IPS-NIHi11 (cell line): ENCODE measurements around the gene SVBP.

Source experiments
- DNase-seq: peaks from one replicate; pipeline ENCODE4 v3.0.0; 2012; ENCODE audit warnings: mixed read lengths, low spot score

SVBP gene

GRCh38 chr1:42765269-42765668 lies 51.9 kb downstream of the SVBP start:
- DNase-seq = no peak

GRCh38 chr1:42762269-42762668 lies 54.9 kb downstream of the SVBP start:
- DNase-seq = no peak

- no peak for DNase-seq
These were observed 55.6 kb downstream of the SVBP start for GRCh38 chr1:42761567-42761966.

- peak; percentile 34 for DNase-seq
These were observed 58.1 kb downstream of the SVBP start for GRCh38 chr1:42759114-42759513.

- DNase-seq = no peak
These were observed 58.6 kb downstream of the SVBP start for GRCh38 chr1:42758641-42759040.

- DNase-seq = no peak
These were observed 59.3 kb downstream of the SVBP start for GRCh38 chr1:42757892-42758275.
